Spinal cord (tissue), 10 donors: ENCODE data around the gene TFIP11. TPM values are rescaled to one million over a fixed set of nuclear protein-coding genes. Genes with fewer than 3 reads are reported as not detected.

Experiments
- DNase-seq, 6 donors: peaks; one replicate each; pipeline versions ENCODE4 v3.0.0 to v3.0.0-alpha.2; 2013 to 2015; ENCODE audit warnings: low spot score in 6 of 6, low read depth in 4 of 6
- H3K27ac ChIP-seq: one replicate; pipeline ENCODE4 v1.5.1; 2013; ENCODE audit warnings: low read depth, low read length, control low read depth
- H3K27me3 ChIP-seq: one replicate; pipeline ENCODE4 v1.6.1; 2013; ENCODE audit warnings: low read length; ENCODE audit not compliant: control insufficient read depth, insufficient read depth
- H3K36me3 ChIP-seq: one replicate; pipeline ENCODE4 v1.6.1; 2013; ENCODE audit warnings: low read length; ENCODE audit not compliant: control insufficient read depth, insufficient read depth
- H3K4me1 ChIP-seq: one replicate; pipeline ENCODE4 v1.6.1; 2013; ENCODE audit warnings: low read length; ENCODE audit not compliant: control insufficient read depth, insufficient read depth
- H3K4me3 ChIP-seq: one replicate; pipeline ENCODE4 v1.5.1; 2013; ENCODE audit warnings: low read depth, low read length, control low read depth
- H3K9me3 ChIP-seq: one replicate; pipeline ENCODE4 v1.6.1; 2013; ENCODE audit warnings: low read length; ENCODE audit not compliant: control insufficient read depth, insufficient read depth
- WGBS: methylation state at CpG from one replicate; pipeline ENCODE4 v1.1.5; 2013; ENCODE audit warnings: missing lambda C conversion rate; ENCODE audit not compliant: insufficient coverage; 5-methylcytosine and 5-hydroxymethylcytosine counted together
- polyA plus RNA-seq, 2 donors: library from polyadenylated mRNA; unstranded; fragments of 120-200 nt; gene quantifications; one replicate each; pipeline ENCODE4 v1.2.1, GENCODE V29; 2013; ENCODE audit not compliant: insufficient read length in 2 of 2
- total RNA-seq, 2 donors: library from RNA; depleted of rRNA in 1 of 2; stranded (reverse); fragments of 120-200 nt in 1 of 2; fragments of >200 nt in 1 of 2; gene quantifications; one replicate each; pipeline versions ENCODE4 v1.2.3 to v1.2.4, GENCODE V29; 2013 to 2014
- donor health status: healthy.

The TFIP11 gene
- total and polyA plus RNA-seq, 4 donors = 24.5 to 44.4 (median 34.5) TPM

GRCh38 chr22:26499188-26499703 is 13.0 kb downstream of the TFIP11 start:
- Histone ChIP-seq H3K9me3 (no peaks in the 10 kb centered on the region), H3K4me1 (no peaks in the 10 kb centered on the region), H3K27me3 (no peaks in the 10 kb centered on the region), H3K36me3 (peaks cover 67% of the 10 kb centered on the region), H3K27ac (no peak overlapping the region), H3K4me3 (no peak overlapping the region)
- WGBS = 92% methylated on average over 24 of the region's 25 CpGs
- no peak for DNase-seq

GRCh38 chr22:26496456-26496855 is 15.8 kb downstream of the TFIP11 start:
- Histone ChIP-seq H3K4me1 (no peaks in the 10 kb centered on the region), H3K36me3 (peaks cover 74% of the 10 kb centered on the region), H3K4me3 (no peak overlapping the region), H3K27ac (no peak overlapping the region), H3K27me3 (no peaks in the 10 kb centered on the region), H3K9me3 (no peaks in the 10 kb centered on the region)
- 100% methylated on average over 1 of the region's 4 CpGs for WGBS
- DNase-seq = no peak

GRCh38 chr22:26494506-26494905 is 17.8 kb downstream of the TFIP11 start:
- no peak for DNase-seq
- Histone ChIP-seq H3K27me3 (no peaks in the 10 kb centered on the region), H3K4me3 (no peak overlapping the region), H3K36me3 (peaks cover 69% of the 10 kb centered on the region), H3K4me1 (no peaks in the 10 kb centered on the region), H3K27ac (no peak overlapping the region), H3K9me3 (no peaks in the 10 kb centered on the region)

DNA sequence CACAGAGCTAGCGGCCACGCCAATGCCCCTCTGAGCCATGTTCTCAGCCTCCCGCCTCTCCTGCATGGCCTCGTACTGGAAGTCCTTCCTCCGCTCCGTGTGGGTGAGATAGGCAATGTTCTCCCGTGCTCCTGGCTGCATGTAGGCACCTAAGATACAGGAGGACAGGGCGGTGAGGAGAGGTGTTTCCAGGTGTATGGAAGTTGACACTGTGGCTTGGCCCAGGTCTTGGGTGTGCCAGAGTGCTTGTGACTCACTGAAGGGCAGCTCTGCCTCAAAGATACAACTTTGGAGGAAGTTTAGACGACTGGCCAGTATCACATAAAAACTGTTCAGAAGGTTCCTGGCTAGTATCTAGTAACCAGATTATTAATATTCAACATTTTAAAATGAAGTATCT is 20.1 kb downstream of the TFIP11 start:
- DNase-seq = no peak
- Histone ChIP-seq H3K27me3 (no peaks in the 10 kb centered on the region), H3K4me3 (no peak overlapping the region), H3K27ac (no peak overlapping the region), H3K36me3 (peaks cover 67% of the 10 kb centered on the region), H3K9me3 (no peaks in the 10 kb centered on the region), H3K4me1 (no peaks in the 10 kb centered on the region)
- 95% methylated on average over 8 of the region's 9 CpGs for WGBS

DNA sequence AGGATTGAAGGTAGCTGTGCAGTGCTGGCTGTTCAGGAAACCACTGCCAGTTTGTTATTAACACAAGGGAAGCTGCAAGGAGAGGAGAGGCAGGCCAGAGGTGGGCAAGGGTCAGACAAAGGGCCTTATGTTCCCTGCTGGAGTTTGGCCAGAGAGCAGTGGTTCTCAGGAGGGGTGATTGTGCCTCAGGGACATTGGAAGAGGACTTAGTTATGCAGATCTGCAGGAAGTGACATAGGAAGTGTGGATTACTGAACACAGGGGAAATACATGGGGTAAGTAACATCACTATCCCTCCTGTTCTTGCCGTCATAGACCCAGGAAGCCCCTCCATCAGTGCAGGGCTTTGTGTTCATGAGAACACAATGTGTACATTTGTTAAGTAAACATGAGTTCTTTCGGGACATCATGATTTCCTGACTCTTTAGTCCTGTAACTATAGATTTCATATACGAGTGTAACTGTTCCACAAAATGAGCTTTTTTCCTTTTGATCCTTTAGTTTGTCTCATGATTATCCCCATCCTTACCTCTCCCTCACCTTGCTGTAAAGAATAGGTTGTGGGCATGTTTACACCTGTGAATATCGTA is 22.7 kb downstream of the TFIP11 start:
- peaks cover 47% of the 10 kb centered on the region for H3K36me3 ChIP-seq
- DNase-seq = no peak
- WGBS = no CpG with 5 or more reads among the region's 4 CpGs
- H3K9me3 ChIP-seq = no peaks in the 10 kb centered on the region
- H3K27me3 ChIP-seq = no peaks in the 10 kb centered on the region
- H3K27ac ChIP-seq = no peak overlapping the region
- H3K4me1 ChIP-seq = no peaks in the 10 kb centered on the region
- no peak overlapping the region for H3K4me3 ChIP-seq

DNA sequence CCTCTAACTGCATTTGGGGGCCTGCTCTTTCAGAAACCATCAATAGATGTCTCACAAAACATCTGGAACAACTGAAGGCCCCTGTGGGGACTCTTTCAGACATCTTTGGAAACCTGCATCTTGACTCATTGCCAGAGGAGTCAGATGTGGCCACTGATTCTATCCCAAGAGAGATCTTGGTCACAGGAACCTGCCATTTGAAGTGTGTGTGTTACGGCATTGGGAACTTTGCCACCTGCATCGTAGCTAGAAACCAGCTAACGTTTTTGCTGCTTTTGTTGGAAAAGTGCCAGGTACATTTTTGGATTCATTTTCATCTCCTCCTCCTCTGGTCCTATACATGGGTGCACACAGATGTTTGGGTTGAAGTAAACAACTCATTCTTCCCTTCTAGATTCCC is 24.3 kb downstream of the TFIP11 start:
- Histone ChIP-seq H3K4me1 (no peaks in the 10 kb centered on the region), H3K9me3 (no peaks in the 10 kb centered on the region), H3K4me3 (no peak overlapping the region), H3K27me3 (no peaks in the 10 kb centered on the region), H3K36me3 (peaks cover 37% of the 10 kb centered on the region), H3K27ac (no peak overlapping the region)
- no peak for DNase-seq
- WGBS = 33% methylated on average over 2 of the region's 3 CpGs

GRCh38 chr22:26486394-26486793 is 25.9 kb downstream of the TFIP11 start:
- Histone ChIP-seq H3K9me3 (no peaks in the 10 kb centered on the region), H3K36me3 (peaks cover 25% of the 10 kb centered on the region), H3K4me3 (no peak overlapping the region), H3K4me1 (peaks cover 3% of the 10 kb centered on the region), H3K27ac (no peak overlapping the region), H3K27me3 (no peaks in the 10 kb centered on the region)
- WGBS = no CpG with 5 or more reads among the region's 5 CpGs
- no peak for DNase-seq

- no peak overlapping the region for H3K4me3 ChIP-seq
These were observed 26.4 kb downstream of the TFIP11 start for GRCh38 chr22:26485806-26486390.

GRCh38 chr22:26485013-26485412 is 27.3 kb downstream of the TFIP11 start:
- H3K4me1 ChIP-seq = peaks cover 14% of the 10 kb centered on the region
- WGBS = 78% methylated on average over 7 of the region's 7 CpGs

More at GRCh38 chr22:26485806-26486390, 26.4 kb downstream of the TFIP11 start:
- Histone ChIP-seq H3K27ac (no peak overlapping the region), H3K9me3 (no peaks in the 10 kb centered on the region), H3K36me3 (peaks cover 24% of the 10 kb centered on the region), H3K4me1 (peaks cover 5% of the 10 kb centered on the region), H3K27me3 (no peaks in the 10 kb centered on the region)
- no peak for DNase-seq
- no CpG with 5 or more reads among the region's 3 CpGs for WGBS

DNA sequence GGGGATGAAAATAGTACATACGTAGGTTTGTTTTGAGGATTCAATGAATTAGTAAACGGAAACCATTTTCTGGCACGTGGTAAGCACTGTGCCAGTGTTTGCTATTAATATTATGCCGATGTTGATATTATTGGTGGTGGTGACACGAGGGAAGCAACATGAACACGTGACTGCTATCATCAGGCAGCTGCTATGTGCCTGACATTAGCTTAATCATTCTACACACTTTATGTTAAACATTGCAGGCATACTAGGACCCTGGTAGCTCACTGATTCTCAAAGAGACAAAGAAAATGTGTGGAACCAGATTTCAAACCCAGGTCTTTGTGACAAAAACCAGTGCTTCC is 27.9 kb downstream of the TFIP11 start:
- WGBS = 3% methylated on average over 3 of the region's 6 CpGs
- peaks cover 15% of the 10 kb centered on the region for H3K4me1 ChIP-seq
- no peak overlapping the region for H3K27ac ChIP-seq
- H3K9me3 ChIP-seq = no peaks in the 10 kb centered on the region
- DNase-seq = no peak
- H3K27me3 ChIP-seq = no peaks in the 10 kb centered on the region
- H3K36me3 ChIP-seq = peaks cover 21% of the 10 kb centered on the region
- peak overlapping the region; percentile 98 for H3K4me3 ChIP-seq

More at GRCh38 chr22:26485013-26485412, 27.3 kb downstream of the TFIP11 start:
- Histone ChIP-seq H3K4me3 (no peak overlapping the region), H3K36me3 (peaks cover 27% of the 10 kb centered on the region), H3K27me3 (no peaks in the 10 kb centered on the region), H3K27ac (no peak overlapping the region), H3K9me3 (no peaks in the 10 kb centered on the region)
- no peak for DNase-seq
